Gastrocnemius medialis (tissue), 4 donors: ENCODE results near the gene ENOX2. TPM values are rescaled to one million over a fixed set of nuclear protein-coding genes. Genes with fewer than 3 reads are reported as not detected.

Source experiments
- ATAC-seq, 2 donors: fragments of 150-250 bp; one replicate each; pipeline ENCODE4 v1.9.1; 2016
- DNase-seq, 2 donors: peaks; one replicate each; pipeline ENCODE4 v3.0.0-alpha.2; 2019
- H3K27ac ChIP-seq, 4 donors: fragments of 200-600 bp; sonication (generic); 1 replicate in 1 of 4; 2 replicates in 3 of 4; pipeline ENCODE4 v1.5.1; 2016 to 2018; ENCODE audit warnings: mild to moderate bottlenecking in 2 of 4, moderate library complexity in 1 of 4
- H3K27me3 ChIP-seq, 3 donors: fragments of 200-600 bp; sonication (generic) in 2 of 3; 1 replicate in 1 of 3; 2 replicates in 2 of 3; pipeline versions ENCODE4 v1.5.1 to v1.6.0; 2016 to 2019; ENCODE audit warnings: mild to moderate bottlenecking in 1 of 3, moderate library complexity in 1 of 3
- H3K36me3 ChIP-seq, 2 donors: fragments of 200-600 bp; sonication (generic) in 1 of 2; one replicate each; pipeline ENCODE4 v1.5.1; 2017 to 2018
- H3K4me1 ChIP-seq, 2 donors: fragments of 200-600 bp; sonication (generic) in 1 of 2; one replicate each; pipeline ENCODE4 v1.5.1; 2016 to 2017; ENCODE audit warnings: mild to moderate bottlenecking in 2 of 2
- H3K4me3 ChIP-seq, 4 donors: fragments of 200-600 bp; sonication (generic) in 3 of 4; 1 replicate in 1 of 4; 2 replicates in 3 of 4; pipeline ENCODE4 v1.5.1; 2016 to 2019; ENCODE audit warnings: mild to moderate bottlenecking in 2 of 4
- H3K9me3 ChIP-seq, 3 donors: fragments of 200-600 bp; sonication (generic) in 2 of 3; 1 replicate in 1 of 3; 2 replicates in 2 of 3; pipeline ENCODE4 v1.5.1; 2016 to 2019
- POLR2A ChIP-seq, 2 donors: fragments of 450-650 bp; IDR thresholded peaks; one replicate each; pipeline ENCODE4 v1.6.1; 2017; ENCODE audit warnings: antibody characterized with exemption in 2 of 2, mild to moderate bottlenecking in 2 of 2, moderate library complexity in 2 of 2
- in situ Hi-C, 4 donors: fragments of 200-750 bp; cut with MboI; loops; one replicate each; pipeline versions ENCODE4 v1.15.0 to v1.8.0; 2017; ENCODE audit warnings: low sequenced_read_pairs in 4 of 4
- intact Hi-C: fragments of 100-400 bp; cut with DNase I; formaldehyde crosslinking; loops from one replicate; pipeline ENCODE4 v1.15.1; 2023; ENCODE audit warnings: low total_unique reads
- total RNA-seq, 4 donors: library from RNA; depleted of rRNA; stranded (reverse); fragments of >200 nt; gene quantifications; one replicate each; pipeline versions ENCODE4 v1.1.0 to v1.2.3, GENCODE V29; 2016
- TF ChIP-seq, protein P1 (sequence below), 5 experiments: fragments of 450-650 bp in 3 of 5; fragments of 200-600 bp in 2 of 5; sonication (generic) in 2 of 5; IDR thresholded peaks in 4 of 5; conservative IDR thresholded peaks in 1 of 5; 1 replicate in 4 of 5; 2 replicates in 1 of 5; pipeline ENCODE4 v1.5.1; 2016 to 2019; ENCODE audit warnings: antibody characterized with exemption in 5 of 5, mild to moderate bottlenecking in 3 of 5, moderate library complexity in 3 of 5

The ENOX2 gene
- total RNA-seq, 4 donors from 2014 or later: 7.2 to 10.9 (median 7.9) TPM

DNA sequence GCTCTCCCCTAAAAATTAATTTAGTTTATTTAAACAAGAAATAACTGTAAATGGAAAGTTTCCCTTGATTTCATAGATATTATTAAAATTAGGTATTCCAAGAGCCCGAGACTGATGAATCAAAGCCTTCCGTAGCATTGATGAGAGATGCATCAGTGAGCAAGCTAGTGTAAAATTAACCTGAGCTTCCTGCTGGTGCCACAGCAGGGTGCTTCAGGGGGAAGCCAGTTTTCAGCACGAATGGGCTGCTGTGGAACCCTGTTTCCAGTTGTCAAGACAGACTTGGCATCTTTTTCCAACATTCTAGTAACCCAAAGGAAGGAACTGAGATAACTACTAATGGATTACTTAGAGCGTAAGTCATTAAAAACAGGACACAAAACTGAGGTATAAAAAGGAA, 279.5 kb downstream of the ENOX2 start:
- DNase-seq (no peak), ATAC-seq (no peak)
- no peak overlapping the region for H3K27ac ChIP-seq
- H3K4me1 ChIP-seq: no peaks in the 10 kb centered on the region
- H3K4me3 ChIP-seq: no peak overlapping the region
- no peak for TF ChIP-seq POLR2A (IDR thresholded peaks at IDR 0.05)
- TF ChIP-seq, protein P1, sequence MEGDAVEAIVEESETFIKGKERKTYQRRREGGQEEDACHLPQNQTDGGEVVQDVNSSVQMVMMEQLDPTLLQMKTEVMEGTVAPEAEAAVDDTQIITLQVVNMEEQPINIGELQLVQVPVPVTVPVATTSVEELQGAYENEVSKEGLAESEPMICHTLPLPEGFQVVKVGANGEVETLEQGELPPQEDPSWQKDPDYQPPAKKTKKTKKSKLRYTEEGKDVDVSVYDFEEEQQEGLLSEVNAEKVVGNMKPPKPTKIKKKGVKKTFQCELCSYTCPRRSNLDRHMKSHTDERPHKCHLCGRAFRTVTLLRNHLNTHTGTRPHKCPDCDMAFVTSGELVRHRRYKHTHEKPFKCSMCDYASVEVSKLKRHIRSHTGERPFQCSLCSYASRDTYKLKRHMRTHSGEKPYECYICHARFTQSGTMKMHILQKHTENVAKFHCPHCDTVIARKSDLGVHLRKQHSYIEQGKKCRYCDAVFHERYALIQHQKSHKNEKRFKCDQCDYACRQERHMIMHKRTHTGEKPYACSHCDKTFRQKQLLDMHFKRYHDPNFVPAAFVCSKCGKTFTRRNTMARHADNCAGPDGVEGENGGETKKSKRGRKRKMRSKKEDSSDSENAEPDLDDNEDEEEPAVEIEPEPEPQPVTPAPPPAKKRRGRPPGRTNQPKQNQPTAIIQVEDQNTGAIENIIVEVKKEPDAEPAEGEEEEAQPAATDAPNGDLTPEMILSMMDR (IDR thresholded peaks at IDR 0.05 in 4 of 5, conservative IDR thresholded peaks at IDR 0.05 in 1 of 5): no peak
- intact Hi-C loops: no loop called here
- H3K9me3 ChIP-seq: no peaks in the 10 kb centered on the region
- no peaks in the 10 kb centered on the region for H3K27me3 ChIP-seq
- H3K36me3 ChIP-seq: no peaks in the 10 kb centered on the region
- in situ Hi-C loops: no loop called here

DNA sequence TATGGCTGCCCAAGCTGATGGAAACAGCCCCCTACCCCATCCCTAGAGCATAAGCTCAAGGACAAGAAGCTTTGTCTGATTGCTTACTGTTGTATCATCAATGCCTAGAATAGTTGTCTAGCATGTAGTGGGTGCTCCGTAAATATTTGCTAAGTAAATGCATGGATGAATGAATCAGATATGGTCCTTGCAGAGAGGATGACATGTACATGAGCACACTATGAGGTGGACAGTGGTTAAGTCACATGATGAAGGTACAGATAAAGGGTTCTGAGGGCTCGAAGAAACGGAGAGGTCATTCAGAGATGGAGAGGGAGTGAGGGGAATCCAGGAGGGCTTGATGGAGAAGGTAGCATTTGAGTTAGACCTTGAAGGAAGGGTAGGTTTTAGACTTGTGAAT, 287.1 kb downstream of the ENOX2 start:
- in situ Hi-C loops: no loop called here
- Histone ChIP-seq H3K9me3 (no peaks in the 10 kb centered on the region), H3K27me3 (no peaks in the 10 kb centered on the region), H3K27ac (no peak overlapping the region), H3K4me1 (no peaks in the 10 kb centered on the region), H3K4me3 (no peak overlapping the region), H3K36me3 (no peaks in the 10 kb centered on the region)
- no peak for ATAC-seq
- intact Hi-C loops: no loop called here
- DNase-seq: no peak
- TF ChIP-seq, protein P1 (IDR thresholded peaks at IDR 0.05 in 4 of 5, conservative IDR thresholded peaks at IDR 0.05 in 1 of 5): no peak
- no peak for TF ChIP-seq POLR2A (IDR thresholded peaks at IDR 0.05)

DNA sequence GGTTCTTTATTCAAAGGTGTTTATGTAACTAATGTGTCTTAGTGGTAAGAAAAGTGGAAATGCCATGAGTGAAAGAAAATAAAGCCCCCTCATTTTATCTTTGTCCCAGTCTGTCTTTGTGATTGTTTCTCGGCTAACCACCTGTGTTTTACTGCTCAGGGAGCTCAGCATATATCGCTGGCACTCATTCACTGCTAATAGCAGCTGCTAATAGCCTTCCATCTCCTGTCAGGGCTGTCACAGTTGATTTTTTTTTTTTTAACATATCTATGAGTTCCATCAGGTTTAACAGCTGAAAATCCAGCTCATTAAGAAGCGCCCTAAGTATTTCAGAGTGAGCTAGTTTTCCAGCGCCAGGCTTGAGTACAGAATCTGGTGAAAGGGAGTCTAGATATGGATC, 295.6 kb downstream of the ENOX2 start:
- Histone ChIP-seq H3K36me3 (no peaks in the 10 kb centered on the region), H3K27ac (no peak overlapping the region), H3K4me3 (no peak overlapping the region), H3K27me3 (no peaks in the 10 kb centered on the region), H3K9me3 (no peaks in the 10 kb centered on the region), H3K4me1 (no peaks in the 10 kb centered on the region)
- no peak for DNase-seq
- in situ Hi-C loops (no loop called here), intact Hi-C loops (no loop called here)
- TF ChIP-seq, protein P1 (IDR thresholded peaks at IDR 0.05 in 4 of 5, conservative IDR thresholded peaks at IDR 0.05 in 1 of 5): no peak
- TF ChIP-seq POLR2A (IDR thresholded peaks at IDR 0.05): no peak
- no peak for ATAC-seq

DNA sequence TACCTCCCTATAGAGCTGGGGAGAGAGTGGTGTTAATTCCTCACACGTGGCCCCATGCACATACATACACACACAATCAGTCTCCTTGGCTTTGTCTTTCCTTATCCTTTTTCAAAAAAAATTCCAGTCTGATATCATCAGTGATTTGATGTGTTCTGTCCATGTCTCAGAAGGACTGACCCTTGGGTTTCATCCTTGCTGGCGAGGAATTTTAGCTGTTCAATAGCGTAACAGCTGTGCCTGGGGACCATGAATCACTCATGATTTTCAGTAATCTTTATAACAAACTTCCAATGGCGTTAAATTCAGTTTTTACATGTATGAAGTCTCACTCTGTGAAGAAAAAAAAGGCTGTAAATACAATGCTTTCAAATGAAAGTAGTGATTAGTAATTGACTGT, 296.6 kb downstream of the ENOX2 start:
- Histone ChIP-seq H3K9me3 (no peaks in the 10 kb centered on the region), H3K36me3 (no peaks in the 10 kb centered on the region), H3K27me3 (no peaks in the 10 kb centered on the region), H3K4me1 (no peaks in the 10 kb centered on the region), H3K27ac (no peak overlapping the region), H3K4me3 (no peak overlapping the region)
- DNase-seq (no peak), ATAC-seq (no peak)
- in situ Hi-C loops (no loop called here), intact Hi-C loops (no loop called here)
- TF ChIP-seq, protein P1 (IDR thresholded peaks at IDR 0.05 in 4 of 5, conservative IDR thresholded peaks at IDR 0.05 in 1 of 5): no peak
- no peak for TF ChIP-seq POLR2A (IDR thresholded peaks at IDR 0.05)

DNA sequence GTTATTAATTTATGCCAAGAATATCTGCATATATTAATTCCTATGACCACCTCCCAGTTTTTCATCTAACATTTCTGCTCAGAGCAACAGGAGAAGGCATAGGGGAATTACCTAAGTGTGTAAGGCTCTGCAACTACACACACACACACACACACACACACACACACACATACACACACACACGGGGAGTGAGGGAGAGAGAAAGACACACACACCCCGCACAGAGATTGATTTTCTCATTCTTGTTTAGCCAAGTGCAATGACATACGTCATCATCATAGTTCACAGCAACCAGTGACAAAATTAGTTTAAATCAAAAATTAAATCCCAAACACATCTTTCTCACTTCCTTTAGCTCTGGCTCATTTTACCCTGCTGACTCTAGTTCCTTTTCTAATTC, 298.1 kb downstream of the ENOX2 start:
- Histone ChIP-seq H3K9me3 (no peaks in the 10 kb centered on the region), H3K27ac (no peak overlapping the region), H3K4me3 (no peak overlapping the region), H3K27me3 (no peaks in the 10 kb centered on the region), H3K4me1 (no peaks in the 10 kb centered on the region), H3K36me3 (no peaks in the 10 kb centered on the region)
- TF ChIP-seq, protein P1 (IDR thresholded peaks at IDR 0.05 in 4 of 5, conservative IDR thresholded peaks at IDR 0.05 in 1 of 5): no peak
- TF ChIP-seq POLR2A (IDR thresholded peaks at IDR 0.05): no peak
- in situ Hi-C loops: no loop called here
- no peak for DNase-seq
- intact Hi-C loops: no loop called here
- no peak for ATAC-seq
